Bronchial epithelial cell (primary cell): Measurements from ENCODE around the gene SLC9A9. TPM values are rescaled to one million over a fixed set of nuclear protein-coding genes. Genes with fewer than 3 reads are reported as not detected.
A peak's percentile ranks its signal among the peaks of the same experiment; 100 is the strongest.

Experiments
- DNase-seq: peaks from one replicate; pipeline ENCODE4 v3.0.0-alpha.2; 2010; ENCODE audit warnings: low read depth
- FAIRE-seq: peaks from 2 replicates; lab custom pipeline; 2011; peaks lifted over from hg19 to GRCh38; lab: Jason Lieb, UNC
- H3K27me3 ChIP-seq: 2 replicates; pipeline ENCODE4 v1.5.1; 2011; ENCODE audit warnings: low read length; ENCODE audit not compliant: control insufficient read depth, insufficient read depth
- H3K36me3 ChIP-seq: 2 replicates; pipeline ENCODE4 v1.5.1; 2011; ENCODE audit warnings: low read length; ENCODE audit not compliant: control insufficient read depth, insufficient read depth
- H3K4me3 ChIP-seq: 2 replicates; pipeline ENCODE4 v1.5.1; 2011; ENCODE audit warnings: mild to moderate bottlenecking, low read depth, low read length, control low read depth
- CTCF ChIP-seq: IDR thresholded peaks from 2 replicates; pipeline ENCODE4 v1.5.1; 2011; ENCODE audit warnings: mild to moderate bottlenecking, moderate library complexity, low read length, control low read depth, inconsistent platforms; ENCODE audit not compliant: insufficient read depth, severe bottlenecking
- total RNA-seq: library from RNA; depleted of rRNA; stranded (reverse); fragments of >200 nt; gene quantifications from 2 replicates; pipeline ENCODE4 v1.2.1, GENCODE V29; 2014

Gene SLC9A9
- total RNA-seq, 1 donor from 2014 or later: 1.3 TPM

DNA sequence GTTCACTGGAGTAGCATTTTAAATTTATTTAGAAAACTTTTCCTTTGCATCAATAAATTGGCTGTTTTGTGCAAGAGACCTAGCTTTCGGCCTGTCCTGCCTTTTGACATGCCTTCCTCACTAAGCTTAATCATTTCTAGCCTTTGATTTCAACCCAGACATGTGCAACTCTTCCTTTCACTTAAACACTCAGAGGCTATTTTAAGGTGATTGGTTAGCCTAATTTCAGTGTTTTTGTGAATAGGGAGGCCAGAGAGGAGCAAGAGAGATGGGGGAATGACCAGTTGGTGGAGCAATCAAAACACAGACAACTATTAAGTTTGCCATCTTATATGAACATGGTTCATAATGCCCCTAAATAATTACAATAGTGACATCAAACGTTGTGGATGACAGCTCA lies 333.4 kb downstream of the SLC9A9 start:
- no peak for TF ChIP-seq CTCF
- FAIRE-seq: no peak
- DNase-seq: no peak
- Histone ChIP-seq H3K4me3 (no peak overlapping the region), H3K36me3 (no peaks in the 10 kb centered on the region), H3K27me3 (no peaks in the 10 kb centered on the region)

DNA sequence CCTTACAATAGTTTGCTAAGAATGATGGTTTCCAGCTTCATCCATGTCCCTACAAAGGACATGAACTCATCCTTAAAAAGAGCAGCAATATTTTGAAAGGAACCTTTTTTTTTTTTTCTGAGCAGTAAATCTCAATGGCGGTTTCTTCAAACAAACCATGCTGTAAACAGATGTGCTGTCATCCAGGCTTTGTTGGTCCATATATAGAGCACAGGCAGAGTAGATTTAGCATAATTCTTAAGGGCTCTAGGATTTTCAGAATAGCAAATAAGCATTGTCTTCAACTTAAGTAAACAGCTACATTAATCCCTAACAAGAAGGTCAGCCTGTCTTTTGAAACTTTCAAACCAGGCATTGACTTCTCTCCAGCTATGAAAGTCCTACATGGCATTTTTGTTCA lies 334.2 kb downstream of the SLC9A9 start:
- no peaks in the 10 kb centered on the region for H3K27me3 ChIP-seq
- DNase-seq: no peak
- no peak for TF ChIP-seq CTCF
- H3K4me3 ChIP-seq: no peak overlapping the region
- no peaks in the 10 kb centered on the region for H3K36me3 ChIP-seq
- FAIRE-seq: no peak

GRCh38 chr3:143511174-143511879 lies 336.9 kb downstream of the SLC9A9 start:
- Histone ChIP-seq H3K4me3 (no peak overlapping the region), H3K36me3 (no peaks in the 10 kb centered on the region), H3K27me3 (no peaks in the 10 kb centered on the region)
- FAIRE-seq (no peak), DNase-seq (no peak)
- no peak for TF ChIP-seq CTCF

DNA sequence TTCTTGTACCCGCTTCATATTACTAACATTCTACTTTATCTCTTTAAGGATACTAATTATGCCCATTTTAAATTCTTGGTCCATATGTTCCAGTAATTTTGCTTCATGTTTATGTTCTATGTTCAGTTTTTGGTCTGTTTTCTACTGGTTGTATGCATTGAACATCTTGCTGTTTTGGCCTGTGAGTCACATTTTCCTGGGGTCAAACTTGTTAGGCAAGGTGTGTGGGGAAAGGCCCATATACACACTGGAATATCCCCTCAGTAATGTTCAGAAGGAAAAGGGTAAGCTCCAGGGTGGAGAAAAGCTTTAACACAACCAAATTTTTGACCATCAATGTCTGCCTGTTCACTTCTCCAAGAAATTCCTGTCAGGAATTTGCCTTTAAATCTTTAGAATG lies 337.7 kb downstream of the SLC9A9 start:
- H3K27me3 ChIP-seq: no peaks in the 10 kb centered on the region
- H3K4me3 ChIP-seq: no peak overlapping the region
- H3K36me3 ChIP-seq: no peaks in the 10 kb centered on the region
- no peak for FAIRE-seq
- TF ChIP-seq CTCF: no peak
- DNase-seq: peak; percentile 51

DNA sequence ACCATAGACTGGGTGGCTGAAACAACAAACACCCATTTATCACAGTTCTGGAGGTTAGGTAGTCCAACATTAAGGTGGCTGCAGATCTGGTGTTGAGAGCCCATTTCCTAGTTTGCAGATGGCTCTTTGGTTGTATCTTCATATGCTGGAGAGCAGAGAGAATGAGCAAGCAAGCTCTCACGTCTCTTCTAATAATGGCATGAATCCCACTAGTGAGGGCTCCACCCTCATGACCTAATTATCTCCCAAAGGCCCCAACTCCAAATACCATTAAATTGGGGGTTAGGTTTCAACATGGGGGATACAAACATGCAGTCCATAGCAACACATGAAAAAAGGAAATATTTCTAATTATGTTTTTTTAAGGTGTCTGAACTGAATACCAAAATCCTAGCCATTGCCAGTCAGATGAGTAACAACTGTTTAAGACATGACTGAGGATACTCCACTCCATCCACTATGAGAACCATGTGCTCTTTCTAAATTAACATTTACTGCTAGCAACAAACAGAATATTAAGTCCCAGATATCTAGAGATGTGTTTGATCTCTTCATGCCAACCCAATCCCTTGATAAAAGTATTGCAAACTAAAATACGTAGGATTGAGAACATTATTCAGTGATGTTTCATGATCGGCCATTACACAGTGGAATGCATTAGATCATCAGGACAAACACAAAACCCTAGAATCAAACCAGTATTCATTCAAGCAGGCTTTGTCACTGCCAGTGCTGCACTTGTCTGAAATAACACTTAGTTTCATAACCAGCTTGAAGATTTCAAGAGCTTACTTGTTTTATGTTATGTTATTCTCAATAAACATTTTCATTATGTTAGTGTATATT lies 340.3 kb downstream of the SLC9A9 start:
- H3K4me3 ChIP-seq: no peak overlapping the region
- FAIRE-seq (no peak), DNase-seq (peak; percentile 85)
- H3K27me3 ChIP-seq: no peaks in the 10 kb centered on the region
- no peak for TF ChIP-seq CTCF
- no peaks in the 10 kb centered on the region for H3K36me3 ChIP-seq
